Neural progenitor cell (in vitro differentiated cells): ENCODE data around the gene ARTN. TPM values are rescaled to one million over a fixed set of nuclear protein-coding genes. Genes with fewer than 3 reads are reported as not detected.
A peak's percentile ranks its signal among the peaks of the same experiment; 100 is the strongest.

Experiments
- DNase-seq: peaks from one replicate; pipeline ENCODE4 v3.0.0-alpha.2; 2016; ENCODE audit warnings: low spot score
- H2AFZ ChIP-seq: fragments of 200-600 bp; sonication (generic); replicated peaks from 2 replicates; pipeline ENCODE4 v1.6.1; 2016; ENCODE audit warnings: antibody characterized with exemption
- H3F3A ChIP-seq: fragments of 200-600 bp; sonication (generic); 2 replicates; pipeline ENCODE4 v1.6.1; 2016; ENCODE audit warnings: antibody characterized with exemption, low read depth
- H3K27ac ChIP-seq: fragments of 200-600 bp; sonication (generic); 2 replicates; pipeline ENCODE4 v1.5.1; 2016; ENCODE audit warnings: mild to moderate bottlenecking
- H3K27me3 ChIP-seq: fragments of 200-600 bp; sonication (generic); 2 replicates; pipeline ENCODE4 v1.6.1; 2016; ENCODE audit warnings: mild to moderate bottlenecking, moderate library complexity
- H3K36me3 ChIP-seq: fragments of 200-600 bp; sonication (generic); 2 replicates; pipeline ENCODE4 v1.5.1; 2016
- H3K4me1 ChIP-seq: fragments of 200-600 bp; sonication (generic); 2 replicates; pipeline ENCODE4 v1.6.1; 2016; ENCODE audit warnings: mixed run types
- H3K4me2 ChIP-seq: fragments of 200-600 bp; sonication (generic); 2 replicates; pipeline ENCODE4 v1.6.1; 2016
- H3K4me3 ChIP-seq: fragments of 200-600 bp; sonication (generic); 2 replicates; pipeline ENCODE4 v1.5.1; 2016
- H3K79me2 ChIP-seq: fragments of 200-600 bp; sonication (generic); 2 replicates; pipeline ENCODE4 v1.6.1; 2016; ENCODE audit warnings: low read depth
- H3K9ac ChIP-seq: fragments of 200-600 bp; sonication (generic); 2 replicates; pipeline ENCODE4 v1.6.1; 2016
- H3K9me3 ChIP-seq: fragments of 200-600 bp; sonication (generic); 2 replicates; pipeline ENCODE4 v1.5.1; 2016; ENCODE audit warnings: low read depth
- H4K20me1 ChIP-seq: fragments of 200-600 bp; sonication (generic); 2 replicates; pipeline ENCODE4 v1.6.1; 2016; ENCODE audit warnings: low read depth
- H3K27ac Mint-ChIP-seq: 3 replicates; pipeline ENCODE4 v1.8.0; 2021; ENCODE audit warnings: mixed read lengths
- H3K27me3 Mint-ChIP-seq: 2 replicates; pipeline ENCODE4 v1.8.0; 2022; ENCODE audit warnings: low read depth, mild to moderate bottlenecking, inconsistent platforms, moderate library complexity, mixed read lengths; ENCODE audit not compliant: insufficient read depth
- H3K36me3 Mint-ChIP-seq: 3 replicates; pipeline ENCODE4 v1.8.0; 2021; ENCODE audit warnings: mixed read lengths
- H3K4me1 Mint-ChIP-seq: 3 replicates; pipeline ENCODE4 v1.8.0; 2021; ENCODE audit warnings: mixed read lengths
- H3K4me3 Mint-ChIP-seq: 3 replicates; pipeline ENCODE4 v1.8.0; 2021; ENCODE audit warnings: mild to moderate bottlenecking, moderate library complexity, mixed read lengths
- H3K9me3 Mint-ChIP-seq: 3 replicates; pipeline ENCODE4 v1.8.0; 2020; ENCODE audit warnings: mixed read lengths
- EZH2 ChIP-seq: fragments of 200-600 bp; sonication (generic); IDR thresholded peaks from 2 replicates; pipeline ENCODE4 v1.6.1; 2017; ENCODE audit warnings: antibody characterized with exemption, mild to moderate bottlenecking, moderate library complexity
- EZH2phosphoT487 ChIP-seq: fragments of 200-600 bp; sonication (generic); IDR thresholded peaks from 2 replicates; pipeline ENCODE4 v1.6.1; 2017; ENCODE audit warnings: antibody characterized with exemption
- total RNA-seq: library from RNA; depleted of rRNA; stranded (reverse); fragments of >200 nt; gene quantifications from 2 replicates; pipeline ENCODE4 v1.2.3, GENCODE V29; 2015; ENCODE audit warnings: low replicate concordance
- TF ChIP-seq, protein P1 (sequence below): fragments of 200-600 bp; sonication (generic); IDR thresholded peaks from 2 replicates; pipeline ENCODE4 v1.5.1; 2017; ENCODE audit warnings: antibody characterized with exemption, mild to moderate bottlenecking

Gene ARTN
- total RNA-seq, 1 donor from 2014 or later, result 4.1 TPM

DNA sequence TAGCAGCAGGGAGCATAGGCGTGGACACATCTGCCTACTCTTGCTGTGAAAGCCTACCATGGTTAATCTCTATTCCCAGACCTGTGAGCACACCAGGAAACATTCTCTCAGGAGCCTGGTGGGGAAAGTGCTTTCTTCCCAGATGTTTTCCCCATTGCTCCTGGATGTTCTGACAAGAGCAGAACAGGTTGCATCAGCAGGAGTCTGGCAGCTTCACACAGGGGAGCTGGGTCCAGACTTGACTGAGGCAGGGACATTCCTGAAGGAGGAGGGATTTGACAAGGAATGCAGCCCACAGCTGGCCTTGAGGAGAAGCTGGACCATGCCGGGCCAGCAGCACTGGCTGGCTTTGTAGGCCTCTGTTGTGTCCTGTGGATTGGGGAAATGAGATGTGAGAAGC, 21.0 kb upstream of the ARTN start:
- Mint-ChIP-seq H3K27ac (peak overlapping the region; percentile 89), H3K36me3 (no peaks in the 10 kb centered on the region), H3K4me3 (no peak overlapping the region), H3K4me1 (peaks cover 22% of the 10 kb centered on the region), H3K9me3 (no peaks in the 10 kb centered on the region), H3K27me3 (peaks cover 4% of the 10 kb centered on the region)
- H3K4me3 ChIP-seq, result no peak overlapping the region
- no peaks in the 10 kb centered on the region for H3K79me2 ChIP-seq
- H3K27me3 ChIP-seq, result no peaks in the 10 kb centered on the region
- no peaks in the 10 kb centered on the region for H3K9me3 ChIP-seq
- peaks cover 15% of the 10 kb centered on the region for H4K20me1 ChIP-seq
- no peaks in the 10 kb centered on the region for H3K36me3 ChIP-seq
- DNase-seq, result peak; percentile 46
- H3K27ac ChIP-seq, result no peak overlapping the region
- peak overlapping the region; percentile 42 for H3K4me2 ChIP-seq
- TF ChIP-seq, protein P1, sequence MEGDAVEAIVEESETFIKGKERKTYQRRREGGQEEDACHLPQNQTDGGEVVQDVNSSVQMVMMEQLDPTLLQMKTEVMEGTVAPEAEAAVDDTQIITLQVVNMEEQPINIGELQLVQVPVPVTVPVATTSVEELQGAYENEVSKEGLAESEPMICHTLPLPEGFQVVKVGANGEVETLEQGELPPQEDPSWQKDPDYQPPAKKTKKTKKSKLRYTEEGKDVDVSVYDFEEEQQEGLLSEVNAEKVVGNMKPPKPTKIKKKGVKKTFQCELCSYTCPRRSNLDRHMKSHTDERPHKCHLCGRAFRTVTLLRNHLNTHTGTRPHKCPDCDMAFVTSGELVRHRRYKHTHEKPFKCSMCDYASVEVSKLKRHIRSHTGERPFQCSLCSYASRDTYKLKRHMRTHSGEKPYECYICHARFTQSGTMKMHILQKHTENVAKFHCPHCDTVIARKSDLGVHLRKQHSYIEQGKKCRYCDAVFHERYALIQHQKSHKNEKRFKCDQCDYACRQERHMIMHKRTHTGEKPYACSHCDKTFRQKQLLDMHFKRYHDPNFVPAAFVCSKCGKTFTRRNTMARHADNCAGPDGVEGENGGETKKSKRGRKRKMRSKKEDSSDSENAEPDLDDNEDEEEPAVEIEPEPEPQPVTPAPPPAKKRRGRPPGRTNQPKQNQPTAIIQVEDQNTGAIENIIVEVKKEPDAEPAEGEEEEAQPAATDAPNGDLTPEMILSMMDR, result no peak
- no peak for TF ChIP-seq EZH2
- TF ChIP-seq EZH2phosphoT487, result no peak
- H3K9ac ChIP-seq, result no peak overlapping the region
- H3F3A ChIP-seq, result peaks cover 20% of the 10 kb centered on the region
- H2AFZ ChIP-seq, result no peak overlapping the region
- peaks cover 25% of the 10 kb centered on the region for H3K4me1 ChIP-seq

DNA sequence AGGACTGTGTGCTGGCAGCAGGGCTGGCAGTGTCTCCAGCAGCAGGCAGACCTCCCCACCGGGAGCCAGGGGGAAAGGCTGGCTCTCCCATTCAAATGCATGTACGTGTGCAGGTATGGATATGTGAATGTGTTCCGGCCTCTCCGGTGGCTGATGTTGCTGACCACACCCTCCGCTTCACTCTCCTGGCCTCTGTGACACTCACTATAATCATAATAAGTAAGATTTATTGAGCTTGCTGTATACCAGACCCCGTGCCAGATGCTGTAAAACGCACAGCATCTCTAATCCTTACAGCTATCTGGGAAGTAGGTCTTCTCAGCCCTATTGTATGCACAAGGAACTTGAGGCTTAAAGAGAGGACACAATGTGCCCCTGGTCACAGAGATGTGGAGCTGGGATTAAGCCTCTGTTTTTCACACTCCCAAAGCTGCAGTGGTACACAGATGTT, 20.5 kb upstream of the ARTN start:
- Mint-ChIP-seq H3K36me3 (no peaks in the 10 kb centered on the region), H3K4me3 (no peak overlapping the region), H3K27me3 (peaks cover 4% of the 10 kb centered on the region), H3K4me1 (peaks cover 22% of the 10 kb centered on the region), H3K27ac (peak overlapping the region; percentile 46), H3K9me3 (no peaks in the 10 kb centered on the region)
- H3K9ac ChIP-seq, result no peak overlapping the region
- no peaks in the 10 kb centered on the region for H3K36me3 ChIP-seq
- H2AFZ ChIP-seq, result no peak overlapping the region
- no peaks in the 10 kb centered on the region for H3K9me3 ChIP-seq
- no peaks in the 10 kb centered on the region for H3K79me2 ChIP-seq
- peak; percentile 68 for DNase-seq
- peak overlapping the region; percentile 42 for H3K4me2 ChIP-seq
- TF ChIP-seq, protein P1, result no peak
- no peak for TF ChIP-seq EZH2
- TF ChIP-seq EZH2phosphoT487, result no peak
- no peak overlapping the region for H3K27ac ChIP-seq
- H3K4me1 ChIP-seq, result peaks cover 25% of the 10 kb centered on the region
- H4K20me1 ChIP-seq, result peaks cover 15% of the 10 kb centered on the region
- no peaks in the 10 kb centered on the region for H3K27me3 ChIP-seq
- H3F3A ChIP-seq, result peaks cover 20% of the 10 kb centered on the region
- no peak overlapping the region for H3K4me3 ChIP-seq

GRCh38 chr1:43913666-43914360, 19.8 kb upstream of the ARTN start:
- H3K4me3 ChIP-seq, result no peak overlapping the region
- peaks cover 25% of the 10 kb centered on the region for H3K4me1 ChIP-seq
- no peaks in the 10 kb centered on the region for H3K9me3 Mint-ChIP-seq
- H3K79me2 ChIP-seq, result no peaks in the 10 kb centered on the region
- peak overlapping the region; percentile 51 for H3K27ac Mint-ChIP-seq
- no peak overlapping the region for H3K27ac ChIP-seq
- no peaks in the 10 kb centered on the region for H3K9me3 ChIP-seq
- H2AFZ ChIP-seq, result no peak overlapping the region
- no peaks in the 10 kb centered on the region for H3K27me3 ChIP-seq
- H3K36me3 ChIP-seq, result no peaks in the 10 kb centered on the region
- no peak for DNase-seq
- peak overlapping the region; percentile 16 for H3K4me3 Mint-ChIP-seq
- no peaks in the 10 kb centered on the region for H3K36me3 Mint-ChIP-seq
- H4K20me1 ChIP-seq, result peaks cover 15% of the 10 kb centered on the region
- H3F3A ChIP-seq, result peaks cover 20% of the 10 kb centered on the region
- peaks cover 22% of the 10 kb centered on the region for H3K4me1 Mint-ChIP-seq
- peak overlapping the region; percentile 42 for H3K4me2 ChIP-seq
- H3K9ac ChIP-seq, result no peak overlapping the region
- H3K27me3 Mint-ChIP-seq, result peaks cover 4% of the 10 kb centered on the region
- TF ChIP-seq, protein P1, result no peak
- TF ChIP-seq EZH2phosphoT487 (no peak), EZH2 (no peak)
